Glutamatergic neuron (in vitro differentiated cells): ENCODE results near the gene SIM1. TPM values are rescaled to one million over a fixed set of nuclear protein-coding genes. Genes with fewer than 3 reads are reported as not detected.

Experiments used
- DNase-seq: peaks from one replicate; pipeline ENCODE4 v3.0.0; 2022
- H3K27ac Mint-ChIP-seq: one replicate; pipeline ENCODE4 v1.8.0; 2020; ENCODE audit warnings: mild to moderate bottlenecking, mixed read lengths, inconsistent platforms; ENCODE audit not compliant: unreplicated experiment
- H3K27me3 Mint-ChIP-seq: one replicate; pipeline ENCODE4 v1.8.0; 2020; ENCODE audit warnings: mild to moderate bottlenecking, moderate library complexity, mixed read lengths, inconsistent platforms; ENCODE audit not compliant: unreplicated experiment
- H3K36me3 Mint-ChIP-seq: one replicate; pipeline ENCODE4 v1.8.0; 2020; ENCODE audit warnings: mild to moderate bottlenecking, mixed read lengths, inconsistent platforms; ENCODE audit not compliant: unreplicated experiment
- H3K4me1 Mint-ChIP-seq: one replicate; pipeline ENCODE4 v1.8.0; 2020; ENCODE audit warnings: mild to moderate bottlenecking, low read depth, mixed read lengths, inconsistent platforms; ENCODE audit not compliant: unreplicated experiment
- H3K4me3 Mint-ChIP-seq: one replicate; pipeline ENCODE4 v1.8.0; 2020; ENCODE audit warnings: mild to moderate bottlenecking, mixed read lengths, inconsistent platforms; ENCODE audit not compliant: unreplicated experiment
- H3K9me3 Mint-ChIP-seq: one replicate; pipeline ENCODE4 v1.8.0; 2020; ENCODE audit warnings: mild to moderate bottlenecking, moderate library complexity, mixed read lengths, inconsistent platforms; ENCODE audit not compliant: unreplicated experiment
- CTCF ChIP-seq: fragments of 200-600 bp; sonication (generic); IDR thresholded peaks from one replicate; pipeline ENCODE4 v1.5.0; 2021; ENCODE audit not compliant: partially characterized antibody, unreplicated experiment
- total RNA-seq: library from RNA; stranded (reverse); fragmentation: NEBNext Ultra II Directional; extraction: Animal tissue kit (Norgen Biotek cat#: 25700); gene quantifications from one replicate; pipeline ENCODE4 v1.2.1, GENCODE V29; 2021; ENCODE audit not compliant: unreplicated experiment

Gene SIM1
- total RNA-seq, 1 donor from 2014 or later, result 49.8 TPM

- Mint-ChIP-seq H3K9me3 (no peaks in the 10 kb centered on the region), H3K27me3 (no peaks in the 10 kb centered on the region), H3K4me3 (no peak overlapping the region), H3K4me1 (peaks cover 19% of the 10 kb centered on the region), H3K27ac (no peak overlapping the region), H3K36me3 (no peaks in the 10 kb centered on the region)
- DNase-seq, result no peak
- no peak for TF ChIP-seq CTCF
Observed at GRCh38 chr6:100378576-100378975, 86.1 kb downstream of the SIM1 start.

- DNase-seq, result no peak
Observed at GRCh38 chr6:100376103-100376502, 88.6 kb downstream of the SIM1 start.

GRCh38 chr6:100372326-100373091 is 92.2 kb downstream of the SIM1 start:
- TF ChIP-seq CTCF, result no peak
- Mint-ChIP-seq H3K4me1 (peaks cover 25% of the 10 kb centered on the region), H3K4me3 (no peak overlapping the region), H3K27ac (no peak overlapping the region), H3K9me3 (no peaks in the 10 kb centered on the region), H3K36me3 (no peaks in the 10 kb centered on the region), H3K27me3 (no peaks in the 10 kb centered on the region)
- no peak for DNase-seq

More at GRCh38 chr6:100376103-100376502, 88.6 kb downstream of the SIM1 start:
- H3K4me1 Mint-ChIP-seq, result peaks cover 25% of the 10 kb centered on the region
- TF ChIP-seq CTCF, result no peak
- H3K4me3 Mint-ChIP-seq, result peak overlapping the region; percentile 17
- H3K27ac Mint-ChIP-seq, result peak overlapping the region; percentile 31
- H3K36me3 Mint-ChIP-seq, result no peaks in the 10 kb centered on the region
- H3K27me3 Mint-ChIP-seq, result no peaks in the 10 kb centered on the region
- no peaks in the 10 kb centered on the region for H3K9me3 Mint-ChIP-seq

- DNase-seq, result no peak
- TF ChIP-seq CTCF, result no peak
- no peak overlapping the region for H3K4me3 Mint-ChIP-seq
- no peaks in the 10 kb centered on the region for H3K9me3 Mint-ChIP-seq
- H3K36me3 Mint-ChIP-seq, result no peaks in the 10 kb centered on the region
- peaks cover 25% of the 10 kb centered on the region for H3K4me1 Mint-ChIP-seq
- no peak overlapping the region for H3K27ac Mint-ChIP-seq
- no peaks in the 10 kb centered on the region for H3K27me3 Mint-ChIP-seq
Observed at GRCh38 chr6:100371591-100371990, 93.1 kb downstream of the SIM1 start.

- Mint-ChIP-seq H3K36me3 (no peaks in the 10 kb centered on the region), H3K27me3 (no peaks in the 10 kb centered on the region), H3K4me3 (no peak overlapping the region), H3K9me3 (no peaks in the 10 kb centered on the region), H3K27ac (no peak overlapping the region), H3K4me1 (peaks cover 15% of the 10 kb centered on the region)
- TF ChIP-seq CTCF, result no peak
- DNase-seq, result no peak
Observed at GRCh38 chr6:100370265-100370664, 94.5 kb downstream of the SIM1 start.
